HEK293 (cell line): ENCODE results near the gene TLR8.

Source experiments
- CTCF ChIA-PET: fragments of 350-600 bp; formaldehyde crosslinking; extraction: SDS; loops from one replicate; lab custom pipeline; 2021; ENCODE audit warnings: antibody characterized with exemption; lab: Yijun Ruan, JAX
- POLR2A ChIA-PET: fragments of 300-600 bp; formaldehyde crosslinking; extraction: SDS; loops from one replicate; lab custom pipeline; 2020; ENCODE audit warnings: antibody characterized with exemption, inconsistent platforms; lab: Yijun Ruan, JAX
- H3K27ac ChIP-seq: fragments of 200-500 bp; sonication (Bioruptor generic); 2 replicates; pipeline ENCODE4 v1.5.1; 2014; ENCODE audit warnings: low read depth, low read length, control low read depth, inconsistent platforms; ENCODE audit errors: extremely low read depth
- H3K36me3 ChIP-seq, 2 experiments: fragments of 200-500 bp in 1 of 2; sonication (Bioruptor generic) in 1 of 2; 1 replicate in 1 of 2; 2 replicates in 1 of 2; pipeline ENCODE4 v1.5.1; 2014 to 2017; ENCODE audit warnings: inconsistent platforms in 2 of 2, low read length in 2 of 2; ENCODE audit not compliant: control insufficient read depth in 2 of 2, insufficient read depth in 1 of 2
- H3K4me1 ChIP-seq: fragments of 200-500 bp; sonication (Bioruptor generic); 2 replicates; pipeline ENCODE4 v1.5.1; 2014; ENCODE audit warnings: mild to moderate bottlenecking, low read length, inconsistent platforms; ENCODE audit not compliant: control insufficient read depth, insufficient read depth
- H3K4me3 ChIP-seq: 2 replicates; pipeline ENCODE4 v1.5.1; 2011; ENCODE audit warnings: low read depth, mild to moderate bottlenecking, control low read depth, low read length, moderate library complexity
- H3K9me3 ChIP-seq: fragments of 200-500 bp; sonication (Bioruptor generic); 2 replicates; pipeline ENCODE4 v1.5.1; 2014; ENCODE audit warnings: low read depth, low read length, inconsistent platforms; ENCODE audit not compliant: control insufficient read depth, insufficient read depth
- ELK4 ChIP-seq: IDR thresholded peaks from 2 replicates; pipeline ENCODE4 v1.6.1; 2011; ENCODE audit warnings: mild to moderate bottlenecking, low read depth, low read length, borderline replicate concordance
- FEZF1 ChIP-seq: fragments of 450-650 bp; formaldehyde crosslinking; IDR thresholded peaks from 2 replicates; pipeline ENCODE4 v1.5.1; 2016; ENCODE audit warnings: missing biosample characterization, missing genetic modification characterization
- REST ChIP-seq: fragments of 450-650 bp; formaldehyde crosslinking; IDR thresholded peaks from 2 replicates; pipeline ENCODE4 v1.5.1; 2016; ENCODE audit warnings: missing biosample characterization, missing genetic modification characterization
- SCRT1 ChIP-seq: fragments of 450-650 bp; formaldehyde crosslinking; IDR thresholded peaks from 2 replicates; pipeline ENCODE4 v1.5.1; 2016; ENCODE audit warnings: missing biosample characterization, missing genetic modification characterization, borderline replicate concordance
- WT1 ChIP-seq: fragments of 450-650 bp; formaldehyde crosslinking; IDR thresholded peaks from 2 replicates; pipeline ENCODE4 v1.5.1; 2016; ENCODE audit warnings: missing biosample characterization, missing genetic modification characterization
- ZFHX2 ChIP-seq: fragments of 450-650 bp; formaldehyde crosslinking; conservative IDR thresholded peaks from 2 replicates; pipeline ENCODE4 v1.5.1; 2016; ENCODE audit warnings: missing biosample characterization, missing genetic modification characterization
- ZNF146 ChIP-seq: fragments of 450-650 bp; formaldehyde crosslinking; IDR thresholded peaks from 2 replicates; pipeline ENCODE4 v1.5.1; 2016; ENCODE audit warnings: missing biosample characterization, missing genetic modification characterization
- ZNF174 ChIP-seq: fragments of 450-650 bp; formaldehyde crosslinking; IDR thresholded peaks from 2 replicates; pipeline ENCODE4 v1.5.0; 2017; ENCODE audit warnings: missing biosample characterization, mild to moderate bottlenecking, missing genetic modification characterization
- ZNF239 ChIP-seq: fragments of 450-650 bp; formaldehyde crosslinking; IDR thresholded peaks from 2 replicates; pipeline ENCODE4 v1.5.1; 2016; ENCODE audit warnings: missing biosample characterization, missing genetic modification characterization
- ZNF248 ChIP-seq: fragments of 450-650 bp; formaldehyde crosslinking; IDR thresholded peaks from 2 replicates; pipeline ENCODE4 v1.5.1; 2017; ENCODE audit warnings: missing biosample characterization, missing genetic modification characterization
- ZNF280D ChIP-seq: fragments of 450-650 bp; formaldehyde crosslinking; IDR thresholded peaks from 2 replicates; pipeline ENCODE4 v1.5.1; 2016; ENCODE audit warnings: missing biosample characterization, missing genetic modification characterization
- ZNF292 ChIP-seq: fragments of 450-650 bp; formaldehyde crosslinking; IDR thresholded peaks from 2 replicates; pipeline ENCODE4 v1.5.1; 2016; ENCODE audit warnings: low read depth, missing biosample characterization, missing genetic modification characterization, borderline replicate concordance
- ZNF335 ChIP-seq: fragments of 450-650 bp; formaldehyde crosslinking; conservative IDR thresholded peaks from 2 replicates; pipeline ENCODE4 v1.5.1; 2016; ENCODE audit warnings: missing biosample characterization, missing genetic modification characterization
- ZNF558 ChIP-seq: fragments of 450-650 bp; formaldehyde crosslinking; IDR thresholded peaks from 2 replicates; pipeline ENCODE4 v1.5.1; 2016; ENCODE audit warnings: missing biosample characterization, missing genetic modification characterization
- ZNF654 ChIP-seq: fragments of 450-650 bp; formaldehyde crosslinking; IDR thresholded peaks from 2 replicates; pipeline ENCODE4 v1.5.1; 2016; ENCODE audit warnings: low read depth, missing biosample characterization, missing genetic modification characterization
- ZNF658 ChIP-seq: fragments of 450-650 bp; formaldehyde crosslinking; IDR thresholded peaks from 2 replicates; pipeline ENCODE4; 2016; ENCODE audit warnings: missing biosample characterization, missing genetic modification characterization
- ZNF660 ChIP-seq: fragments of 450-650 bp; IDR thresholded peaks from 2 replicates; pipeline ENCODE4 v1.5.1; 2018; ENCODE audit warnings: missing biosample characterization, mild to moderate bottlenecking, missing genetic modification characterization
- ZNF707 ChIP-seq: fragments of 450-650 bp; formaldehyde crosslinking; IDR thresholded peaks from 2 replicates; pipeline ENCODE4 v1.5.1; 2016; ENCODE audit warnings: missing biosample characterization, missing genetic modification characterization
- ZNF830 ChIP-seq: fragments of 450-650 bp; IDR thresholded peaks from 2 replicates; pipeline ENCODE4 v1.5.0; 2018; ENCODE audit warnings: missing biosample characterization, missing genetic modification characterization, low read depth, mild to moderate bottlenecking, moderate library complexity
- ZSCAN5A ChIP-seq: fragments of 450-650 bp; formaldehyde crosslinking; IDR thresholded peaks from 2 replicates; pipeline ENCODE4 v1.5.1; 2016; ENCODE audit warnings: missing biosample characterization, missing genetic modification characterization

Gene TLR8

GRCh38 chrX:12956704-12957534 is 50.5 kb downstream of the TLR8 start:
- CTCF ChIA-PET = interaction anchor here (0.6 to 7.2 kb wide), 5 partner anchors 10 to 531 kb away, joined by 4 to 41 read pairs (median 6); no protein-coding TSS in a partner anchor
- Histone ChIP-seq H3K36me3 (no peaks in the 10 kb centered on the region), H3K4me1 (peaks cover 12% of the 10 kb centered on the region), H3K9me3 (no peaks in the 10 kb centered on the region), H3K27ac (peak overlapping the region; percentile 88), H3K4me3 (no peak overlapping the region)
- TF ChIP-seq SCRT1 = no peak
- no peak for TF ChIP-seq ELK4
- no peak for TF ChIP-seq ZNF707
- no peak for TF ChIP-seq ZFHX2 (tag by site-specific recombination)
- TF ChIP-seq ZNF830 (tag by site-specific recombination) = no peak
- TF ChIP-seq ZNF658 = no peak
- TF ChIP-seq ZNF280D (tag by site-specific recombination) = no peak
- no peak for TF ChIP-seq FEZF1 (tag by site-specific recombination)
- TF ChIP-seq ZSCAN5A (tag by site-specific recombination) = no peak
- no peak for TF ChIP-seq WT1 (tag by site-specific recombination)
- no peak for TF ChIP-seq ZNF174
- no peak for TF ChIP-seq ZNF248 (tag by site-specific recombination)
- no peak for TF ChIP-seq ZNF654
- TF ChIP-seq ZNF292 (tag by site-specific recombination) = no peak
- TF ChIP-seq ZNF660 (tag by site-specific recombination) = no peak
- no peak for TF ChIP-seq ZNF146 (tag by site-specific recombination)
- TF ChIP-seq ZNF335 (tag by site-specific recombination) = no peak
- TF ChIP-seq REST (tag by site-specific recombination) = no peak
- no peak for TF ChIP-seq ZNF239
- no peak for TF ChIP-seq ZNF558 (tag by site-specific recombination)
- POLR2A ChIA-PET = interaction anchor here (1.3 to 1.5 kb wide), 4 partner anchors 10 to 18 kb away, joined by 3 to 12 read pairs (median 5); partner anchors contain the start of gene TMSB4X
